NCI-H1105 treated with DMSO at 0.1 percent for 48 hours (cell line): ENCODE measurements around the gene DCK.
"Not testable (repeated sequence)": the region's sequence is repeated elsewhere in the genome, so short reads cannot be mapped to it uniquely, and the experiment has no call there.

Experiments used
- DNase-seq: peaks from one replicate; lab custom pipeline; 2025; lab: John Stamatoyannopoulos, UW

Gene DCK

GRCh38 chr4:70993181-70994068 lies at the start of gene DCK:
Gene DCK (plus strand): TSS chr4:70993649. CDS start chr4:70993836, 187 bp downstream.
- peak; percentile 77 for DNase-seq

- no peak for DNase-seq
These were observed 48.4 kb upstream of the DCK start for GRCh38 chr4:70945046-70945445.

- no peak for DNase-seq
These were observed 47.9 kb upstream of the DCK start for GRCh38 chr4:70945452-70946055.

GRCh38 chr4:70946939-70947338 lies 46.5 kb upstream of the DCK start:
- DNase-seq: no peak

- DNase-seq: no peak
These were observed 44.7 kb upstream of the DCK start for GRCh38 chr4:70948665-70949260.

GRCh38 chr4:70954032-70954431 lies 39.4 kb upstream of the DCK start:
- DNase-seq: no peak

- no peak for DNase-seq
These were observed 36.8 kb upstream of the DCK start for GRCh38 chr4:70956549-70957210.

GRCh38 chr4:70958681-70959080 lies 34.8 kb upstream of the DCK start:
- DNase-seq: no peak

- no peak for DNase-seq
These were observed 24.4 kb upstream of the DCK start for GRCh38 chr4:70969076-70969475.

- DNase-seq: no peak
These were observed 17.2 kb upstream of the DCK start for GRCh38 chr4:70976252-70976651.

- no peak for DNase-seq
These were observed 13.9 kb upstream of the DCK start for GRCh38 chr4:70979445-70980008.

GRCh38 chr4:70980196-70980595 lies 13.3 kb upstream of the DCK start:
- DNase-seq: no peak

GRCh38 chr4:70984106-70984505 lies 9.3 kb upstream of the DCK start:
- DNase-seq: no peak

- no peak for DNase-seq
These were observed 8.9 kb upstream of the DCK start for GRCh38 chr4:70984589-70984988.

GRCh38 chr4:70991596-70991995 lies 1.9 kb upstream of the DCK start:
- DNase-seq: no peak

- DNase-seq: peak; percentile 17
These were observed 1.0 kb upstream of the DCK start for GRCh38 chr4:70992391-70992881.

GRCh38 chr4:70994069-70994366 lies 569 bp downstream of the DCK start:
- no peak for DNase-seq

- no peak for DNase-seq
These were observed 1.1 kb downstream of the DCK start for GRCh38 chr4:70994387-70995099.

GRCh38 chr4:70996018-70996360 lies 2.5 kb downstream of the DCK start:
- no peak for DNase-seq

GRCh38 chr4:70997036-70997435 lies 3.6 kb downstream of the DCK start:
- DNase-seq: no peak

- no peak for DNase-seq
These were observed 4.1 kb downstream of the DCK start for GRCh38 chr4:70997546-70997945.

- DNase-seq: not testable (repeated sequence)
These were observed 6.2 kb downstream of the DCK start for GRCh38 chr4:70999639-71000038.
